HG02642 (cell line): Measurements from ENCODE around the gene HTR6.

ENCODE experiments used
- ATAC-seq: cut with Tn5 transposase; IDR thresholded peaks from one replicate; pipeline ENCODE4 v1.9.1; 2021; ENCODE audit warnings: mild to moderate bottlenecking; ENCODE audit not compliant: unreplicated experiment, poor library complexity

HTR6 gene

DNA sequence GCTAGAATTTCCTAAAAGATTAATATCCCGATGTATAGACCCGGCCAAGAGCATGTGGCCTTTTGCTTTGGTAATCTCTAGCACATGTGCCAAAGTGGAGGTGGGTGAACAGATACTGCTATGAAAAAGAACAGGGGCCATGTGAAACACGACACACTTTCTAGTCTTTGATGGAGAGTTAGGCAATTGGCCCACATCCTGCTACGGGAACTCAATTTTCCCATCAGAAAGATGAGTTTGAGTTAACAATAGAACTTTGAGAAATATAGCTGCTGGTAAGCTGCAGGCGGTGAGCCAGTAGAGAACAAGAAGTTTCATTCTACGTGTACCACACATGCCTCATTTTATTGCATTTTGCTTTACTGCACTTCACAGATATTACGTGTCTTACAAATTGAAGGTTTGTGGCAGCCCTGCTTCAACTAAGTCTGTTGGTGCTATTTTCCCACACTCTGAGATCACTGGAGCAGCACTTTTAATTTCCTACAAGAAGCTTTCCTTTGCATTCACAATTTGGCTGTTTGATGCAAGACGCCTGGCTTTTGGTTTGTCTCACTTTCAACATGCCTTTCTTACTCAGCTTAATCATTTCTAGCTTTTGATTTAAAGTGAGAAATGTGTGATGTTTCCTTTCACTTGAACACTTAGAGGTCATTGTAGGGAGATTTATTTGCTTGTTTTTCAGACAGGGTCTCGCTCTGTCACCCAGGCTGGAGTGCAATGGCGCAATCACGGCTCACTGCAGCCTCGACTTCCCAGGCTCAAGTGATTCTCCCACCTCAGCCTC, 46.3 kb downstream of the HTR6 start:
- ATAC-seq, result peak; percentile 48

DNA sequence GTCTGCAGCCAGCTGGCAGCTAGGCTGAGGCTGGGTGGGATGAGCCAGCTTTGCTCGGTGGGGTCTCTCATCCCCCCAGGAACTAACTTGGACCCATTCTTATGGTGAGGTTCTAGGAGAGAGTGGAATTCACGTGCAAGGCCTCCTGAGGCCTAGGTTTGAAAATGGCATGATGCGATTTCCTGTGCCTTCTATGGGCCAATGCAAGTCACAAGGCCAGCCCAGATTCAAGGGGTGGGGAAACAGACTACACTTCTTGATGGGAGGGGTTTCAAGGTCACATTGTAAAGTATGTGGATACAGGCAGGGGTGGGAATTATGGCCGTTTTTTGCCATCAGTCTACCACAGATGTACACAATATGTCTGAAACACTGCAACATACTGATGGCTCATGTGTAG, 48.3 kb downstream of the HTR6 start:
- ATAC-seq, result no peak

DNA sequence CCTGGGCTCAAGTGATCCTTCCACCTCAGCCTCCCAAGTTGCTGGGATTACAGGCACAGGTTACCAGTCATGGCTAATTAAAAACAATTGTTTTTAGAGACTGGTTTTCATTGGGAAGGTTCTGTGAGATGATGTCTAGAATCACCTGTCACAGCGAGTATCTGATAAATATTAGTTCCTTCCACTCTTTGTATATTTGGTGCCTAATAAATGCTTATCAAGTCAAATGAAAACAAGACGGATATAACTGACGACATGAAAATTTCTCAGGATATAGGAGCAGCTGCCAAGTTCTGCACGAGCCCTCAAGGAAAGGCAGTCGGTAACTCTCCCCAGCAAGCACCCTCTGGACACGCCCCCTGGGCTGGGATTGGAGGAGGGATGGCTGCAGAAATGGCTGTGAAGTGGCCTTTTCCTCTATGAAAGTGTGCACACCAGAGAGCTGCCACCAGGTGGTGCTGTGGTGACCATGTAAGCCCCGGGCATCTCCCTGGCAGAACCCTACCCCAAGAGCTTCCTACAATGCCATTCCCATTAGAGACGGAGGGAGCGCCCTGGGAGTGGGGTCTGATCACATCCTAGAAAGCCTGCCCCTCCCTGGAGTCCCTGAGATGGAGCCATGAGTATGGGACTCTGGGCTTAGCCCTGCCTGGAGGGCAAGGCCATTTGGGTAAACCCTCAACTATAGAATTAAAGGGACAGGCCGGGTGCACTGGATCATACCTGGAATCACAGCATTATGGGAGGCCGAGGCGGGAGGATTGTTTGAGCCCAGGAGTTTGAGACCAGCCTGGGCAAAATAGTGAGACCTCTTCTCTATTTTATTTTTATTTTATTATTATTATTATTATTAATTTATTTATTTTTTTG, 50.9 kb downstream of the HTR6 start:
- ATAC-seq, result peak; percentile 69

DNA sequence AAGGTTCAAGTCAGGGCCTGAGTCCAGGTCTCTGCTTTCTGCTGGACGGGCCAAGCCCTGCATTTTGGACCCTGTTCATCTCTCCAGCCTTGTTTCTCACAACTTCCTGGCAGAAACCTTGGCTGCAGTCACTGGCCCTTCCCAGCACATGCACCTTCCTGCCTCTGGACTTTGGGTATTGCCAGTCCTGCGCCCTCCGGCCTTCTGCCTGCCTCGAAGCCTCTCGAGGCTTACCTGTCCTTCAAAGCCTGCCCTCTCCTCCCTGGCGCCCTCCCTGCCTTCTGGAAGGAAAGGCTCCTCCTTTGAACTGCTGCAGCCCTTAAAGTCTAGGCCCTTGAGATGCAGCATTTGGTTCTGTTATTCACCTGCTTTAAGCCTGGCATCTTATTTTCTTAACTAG, 52.8 kb downstream of the HTR6 start:
- ATAC-seq, result no peak

DNA sequence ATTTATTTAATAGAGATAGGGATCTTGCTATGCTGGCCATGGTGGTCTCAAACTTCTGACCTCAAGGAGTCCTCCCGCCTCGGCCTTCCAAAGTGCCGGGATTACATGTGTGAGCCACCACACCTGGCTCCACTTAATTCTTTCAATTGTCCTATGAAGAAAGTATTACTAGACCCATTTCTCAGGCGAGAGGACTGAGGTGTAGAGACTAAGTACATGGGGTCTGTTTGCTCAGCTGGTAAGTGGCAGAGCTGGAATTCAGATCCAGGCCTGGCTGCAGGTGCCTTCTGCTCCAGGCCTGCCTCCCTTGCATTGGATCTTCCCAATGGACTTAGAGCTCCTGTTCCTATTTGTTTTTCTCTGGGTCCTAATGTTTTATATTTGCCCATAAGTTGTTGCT, 55.5 kb downstream of the HTR6 start:
- no peak for ATAC-seq

DNA sequence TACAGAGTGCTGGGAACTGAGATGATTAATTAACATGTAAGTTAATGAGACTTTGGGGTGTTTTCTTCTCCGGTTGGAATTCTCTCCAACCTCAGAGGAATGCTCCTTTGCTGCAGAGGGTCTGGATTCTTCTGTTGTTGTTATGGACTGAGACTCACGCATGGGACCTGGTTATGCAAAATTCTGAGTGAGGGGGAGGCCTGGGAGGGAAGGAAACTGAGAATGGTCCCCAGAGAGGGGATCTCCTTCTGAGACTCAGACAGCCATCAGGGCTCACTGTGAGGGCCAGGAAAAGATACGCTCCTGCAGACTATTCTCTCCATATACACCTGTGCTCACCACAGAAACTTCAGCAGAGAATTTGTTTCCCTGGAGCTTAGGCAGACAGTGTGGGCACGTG, 56.3 kb downstream of the HTR6 start:
- no peak for ATAC-seq

DNA sequence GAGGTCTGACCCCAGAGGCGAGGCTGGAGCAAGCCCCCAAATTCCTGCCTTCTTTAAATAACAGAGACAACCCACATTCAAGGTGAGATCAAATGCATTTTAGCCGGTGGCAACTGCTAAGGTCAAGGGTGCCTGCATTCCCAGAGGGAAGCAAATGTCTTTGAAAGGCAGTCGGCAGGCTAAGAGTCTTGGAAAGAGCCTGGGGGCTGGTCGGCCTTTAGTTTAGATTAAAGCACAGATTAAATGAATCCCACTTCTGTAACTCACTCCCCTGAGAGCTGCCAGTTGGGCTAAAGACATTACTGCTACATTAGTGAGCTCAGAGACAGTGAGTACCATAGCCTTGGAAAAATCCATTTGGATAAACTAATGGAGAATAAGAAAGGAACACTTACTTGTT, 59.2 kb downstream of the HTR6 start:
- no peak for ATAC-seq

DNA sequence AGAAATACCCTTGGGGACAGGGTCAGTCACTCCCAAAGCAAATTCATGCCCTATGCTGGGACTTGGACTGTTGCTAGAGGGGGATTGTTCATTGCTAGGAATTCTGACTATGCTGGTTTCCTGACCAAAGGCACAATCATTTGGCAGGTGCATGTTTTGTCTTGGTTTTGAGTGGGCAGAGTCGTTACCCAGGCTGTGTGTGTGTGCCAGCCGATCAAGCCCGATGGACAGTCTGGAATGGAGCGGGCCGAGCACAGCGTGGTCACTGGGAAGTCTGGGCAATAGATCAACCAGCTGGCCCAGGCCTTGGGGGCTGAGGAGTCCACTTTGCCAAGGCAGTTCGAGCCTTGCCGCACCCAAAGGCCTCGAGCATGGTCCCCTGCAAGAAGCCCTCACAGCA, 60.9 kb downstream of the HTR6 start:
- no peak for ATAC-seq

DNA sequence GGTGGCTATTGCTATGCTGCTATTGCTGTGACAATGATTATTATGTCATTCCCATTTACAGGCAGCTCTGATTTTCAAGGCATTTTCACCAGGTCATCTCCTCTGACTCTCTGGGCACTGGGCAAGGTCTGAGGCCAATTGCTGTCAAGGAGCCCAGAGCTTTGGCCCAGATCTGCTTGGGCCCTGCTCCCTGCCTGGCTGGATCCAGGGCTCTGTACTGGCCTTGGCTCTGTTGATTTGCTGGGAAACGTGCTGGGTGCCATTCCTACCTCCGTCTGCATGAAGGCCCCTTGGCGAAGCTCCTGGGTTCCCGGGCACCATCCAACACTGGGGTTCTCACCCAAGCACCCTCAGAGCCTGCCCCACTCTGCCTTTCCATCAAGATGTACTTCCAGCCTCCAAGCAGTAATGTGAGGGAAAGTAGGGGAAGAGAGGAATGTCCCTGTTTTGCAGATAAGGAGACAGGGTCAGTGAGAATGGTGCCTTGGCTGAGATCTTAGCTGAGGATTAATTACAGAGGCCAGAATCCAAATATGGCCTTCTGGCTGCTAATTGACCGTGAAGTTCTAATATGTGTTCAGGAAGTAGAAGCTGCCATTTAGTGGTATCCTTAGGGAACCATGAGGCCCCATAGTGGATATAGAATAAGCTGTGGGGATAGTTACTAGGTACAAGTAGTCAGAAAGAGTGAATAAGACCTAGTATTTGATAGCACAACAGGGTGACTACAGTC, 63.9 kb downstream of the HTR6 start:
- no peak for ATAC-seq

DNA sequence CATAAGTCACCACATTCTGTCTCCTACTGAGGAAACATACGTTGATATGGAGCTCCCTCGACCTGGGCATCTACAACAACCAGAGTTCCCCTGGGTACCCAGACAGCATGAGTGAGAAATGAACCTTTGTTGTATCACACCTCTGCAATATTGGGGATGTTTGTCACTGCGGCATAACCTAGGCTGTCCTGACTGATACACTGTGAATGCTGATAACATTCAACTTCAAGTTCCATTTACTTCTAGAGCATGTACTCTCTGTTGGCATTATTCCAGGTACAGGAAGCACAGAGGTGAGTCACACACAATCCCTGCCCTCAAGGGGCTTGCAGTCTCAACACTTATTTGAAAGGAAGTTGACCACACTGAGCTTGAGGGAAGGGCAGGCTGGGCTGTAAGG, 65.6 kb downstream of the HTR6 start:
- ATAC-seq, result no peak
